Stimulated activated CD4-positive, alpha-beta T cell treated with anti-CD3 and anti-CD28 coated beads, Interleukin-12 subunit alpha, Interleukin-12 subunit beta, amount 100 ng/mL, for 4 hours (primary cell): ENCODE measurements around the gene MVK.

Source experiments
- DNase-seq: peaks from one replicate; pipeline ENCODE4 v3.0.0-alpha.2; 2020

MVK gene

DNA sequence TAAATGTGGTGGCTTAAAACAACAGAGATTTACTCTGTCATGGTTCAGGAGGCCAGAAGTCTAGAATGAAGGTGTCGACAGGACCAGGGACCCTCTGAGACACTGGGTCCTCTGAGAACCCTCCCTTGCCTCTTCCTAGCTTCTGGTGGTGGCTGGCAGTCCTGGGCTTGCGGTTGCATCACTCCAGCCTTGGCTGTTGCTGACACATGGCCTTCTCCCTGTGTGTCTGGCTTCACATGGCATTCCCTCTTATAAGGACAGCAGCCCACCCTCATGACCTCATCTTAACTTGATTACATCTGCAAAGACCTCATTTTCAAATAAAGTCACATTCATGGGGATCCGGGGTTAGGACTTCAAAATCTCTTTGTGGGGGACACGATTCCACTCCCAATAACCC lies 36.9 kb downstream of the MVK start:
- no peak for DNase-seq

DNA sequence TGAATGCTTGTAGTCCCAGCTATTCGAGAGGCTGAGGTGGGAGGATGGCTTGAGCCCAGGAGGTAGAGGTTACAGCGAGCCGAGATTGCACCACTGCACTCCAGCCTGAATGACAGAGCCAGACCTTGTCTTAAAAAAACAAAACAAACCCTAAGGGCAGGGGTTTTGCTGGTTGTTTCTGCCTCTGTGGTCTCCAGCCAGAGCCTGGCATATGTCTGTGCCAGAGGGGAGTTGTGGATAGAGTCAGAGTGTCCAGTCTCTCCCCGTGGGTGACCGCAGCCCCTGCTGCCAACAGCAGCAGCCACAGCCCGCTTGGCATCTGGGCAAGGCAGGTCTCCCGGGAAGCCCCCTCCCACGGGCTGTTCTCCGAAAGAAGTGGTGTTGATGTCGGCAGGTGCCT lies 37.6 kb downstream of the MVK start:
- no peak for DNase-seq

DNA sequence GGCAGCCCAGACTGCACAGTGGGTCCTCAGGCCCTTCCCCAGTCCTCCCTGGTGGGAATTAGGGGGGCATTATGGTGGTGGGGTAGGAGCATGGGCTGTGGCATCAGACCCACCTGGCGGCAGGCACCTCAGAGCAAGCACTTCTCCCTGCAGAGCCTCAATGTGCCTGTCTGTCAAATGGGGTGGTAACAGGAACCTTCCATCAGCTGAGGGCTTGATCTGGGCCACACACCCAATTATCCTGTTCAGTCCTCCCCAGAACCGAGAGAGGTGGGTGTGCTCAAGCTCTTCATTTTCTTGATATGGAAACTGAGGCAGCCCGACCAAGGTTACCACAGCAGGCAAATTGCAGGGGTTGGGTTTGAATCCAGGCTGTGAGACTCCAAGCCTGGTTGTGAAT lies 38.4 kb downstream of the MVK start:
- no peak for DNase-seq

- DNase-seq: no peak
Observed at GRCh38 chr12:109612975-109613502, 39.4 kb downstream of the MVK start.

DNA sequence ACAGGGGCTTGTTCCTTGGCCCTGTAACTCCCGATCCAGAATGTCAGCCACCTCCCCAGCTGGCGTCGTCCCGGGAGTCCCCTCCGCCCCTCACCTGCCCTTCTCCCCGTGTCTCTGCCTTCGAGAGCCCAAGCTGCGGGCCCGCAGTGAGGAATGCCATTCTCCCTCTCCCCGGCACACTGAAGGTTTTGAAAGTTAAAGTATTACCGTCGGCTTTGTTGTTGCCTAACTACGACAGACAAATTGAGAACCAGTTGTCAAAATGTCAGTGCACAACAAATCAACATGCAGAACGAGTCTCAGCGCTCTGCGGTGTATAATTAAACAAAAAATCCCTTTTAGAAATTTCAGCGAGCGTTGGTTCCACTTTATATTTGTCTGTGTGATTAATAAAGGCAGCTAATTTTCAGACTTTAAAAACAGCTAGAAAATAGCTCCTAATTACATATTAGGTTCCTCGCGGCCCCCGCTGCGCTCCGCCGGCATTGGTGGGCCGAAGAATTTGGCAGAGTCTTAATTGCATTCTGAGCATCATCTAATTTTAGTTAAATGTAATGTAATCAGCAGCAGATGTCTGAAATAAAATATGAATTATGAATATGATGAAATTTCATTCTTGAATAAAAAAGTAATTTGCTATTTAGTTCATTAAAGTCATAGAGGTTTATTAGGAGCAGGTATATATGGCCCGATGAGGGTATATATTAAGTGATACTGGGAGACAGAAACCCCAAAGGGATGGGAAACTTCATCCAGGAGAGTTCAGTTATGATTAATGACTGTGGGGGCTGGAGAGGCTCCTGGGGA lies 40.3 kb downstream of the MVK start:
- no peak for DNase-seq

DNA sequence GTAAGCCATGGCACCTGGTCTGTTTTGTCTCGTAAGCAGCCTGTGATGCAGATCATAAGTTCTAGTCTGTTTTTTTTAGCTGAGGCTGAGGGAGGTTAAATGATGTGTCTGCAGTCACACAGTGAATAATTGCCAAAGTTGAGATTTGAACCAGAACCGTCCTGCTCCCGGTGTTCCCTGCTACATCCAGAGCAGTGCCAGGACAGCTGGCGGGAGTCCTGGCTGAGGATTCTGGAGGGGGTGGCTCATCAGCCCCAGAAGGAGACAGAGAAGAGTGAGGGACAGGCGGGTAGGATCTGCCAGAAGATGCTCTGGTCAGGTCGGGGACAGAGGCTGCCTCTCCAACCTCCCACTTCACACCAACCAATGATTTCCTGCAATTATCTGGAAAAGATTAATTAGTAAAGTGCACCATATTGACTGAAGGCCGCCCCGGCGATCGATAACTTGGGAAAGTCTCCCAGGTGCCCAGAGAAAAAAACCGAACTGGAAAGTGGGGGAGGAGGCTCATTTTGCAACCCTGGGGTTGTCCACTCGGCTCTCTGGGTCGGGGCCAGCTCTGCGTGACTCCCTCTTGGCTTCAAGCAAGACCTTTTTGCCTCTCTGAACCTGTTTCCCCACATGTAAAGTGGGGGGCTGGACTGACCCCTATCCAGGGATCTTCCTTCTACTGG lies 42.1 kb downstream of the MVK start:
- DNase-seq: no peak

- no peak for DNase-seq
Observed at GRCh38 chr12:109617491-109617890, 43.9 kb downstream of the MVK start.

GRCh38 chr12:109618082-109618481 lies 44.5 kb downstream of the MVK start:
- DNase-seq: no peak

GRCh38 chr12:109619002-109619604 lies 45.5 kb downstream of the MVK start:
- DNase-seq: no peak

DNA sequence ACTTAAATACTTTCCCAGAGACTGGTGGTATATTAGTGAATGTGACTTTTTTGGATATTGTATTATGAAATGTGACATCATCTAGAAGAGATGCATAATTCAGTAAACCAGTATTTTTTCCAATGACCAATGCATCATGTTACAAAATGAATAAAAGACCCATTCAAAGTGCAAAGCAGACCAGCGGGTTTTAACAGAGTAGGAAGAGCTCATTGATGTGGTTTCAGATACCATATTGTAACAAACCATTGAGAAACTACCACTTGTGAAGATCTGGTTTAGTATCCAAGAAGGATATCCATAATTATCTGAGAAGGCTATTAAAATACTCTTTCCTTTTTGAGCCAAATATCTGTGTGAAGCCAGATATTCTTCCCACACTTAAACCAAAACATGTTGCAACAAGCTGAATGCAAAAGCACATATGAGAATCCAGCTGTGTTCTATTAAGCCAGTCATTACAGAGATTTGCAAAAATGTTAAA lies 47.7 kb downstream of the MVK start:
- no peak for DNase-seq

DNA sequence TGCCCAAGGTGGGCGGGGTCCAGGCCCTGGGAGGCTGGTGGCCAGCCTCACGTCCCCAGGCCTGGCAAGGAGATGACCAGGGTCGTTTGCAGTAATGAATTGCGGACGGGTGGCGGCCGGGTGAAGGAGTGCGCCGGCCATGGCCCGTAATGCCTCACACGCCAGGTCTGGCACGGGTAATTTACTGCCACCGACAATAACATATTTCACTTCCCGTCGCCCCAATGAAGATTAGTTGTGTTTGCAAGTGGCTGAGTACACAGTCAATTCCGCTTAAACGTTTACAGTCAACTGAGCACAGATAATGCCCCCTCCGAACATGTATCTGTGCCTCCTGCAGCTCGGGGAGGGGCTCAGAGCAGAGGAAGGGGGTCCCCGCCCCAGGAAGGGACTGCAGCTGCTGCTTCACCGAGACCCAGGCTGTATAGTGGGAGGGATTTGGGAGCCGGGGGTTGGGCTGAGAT lies 48.3 kb downstream of the MVK start:
- DNase-seq: no peak

DNA sequence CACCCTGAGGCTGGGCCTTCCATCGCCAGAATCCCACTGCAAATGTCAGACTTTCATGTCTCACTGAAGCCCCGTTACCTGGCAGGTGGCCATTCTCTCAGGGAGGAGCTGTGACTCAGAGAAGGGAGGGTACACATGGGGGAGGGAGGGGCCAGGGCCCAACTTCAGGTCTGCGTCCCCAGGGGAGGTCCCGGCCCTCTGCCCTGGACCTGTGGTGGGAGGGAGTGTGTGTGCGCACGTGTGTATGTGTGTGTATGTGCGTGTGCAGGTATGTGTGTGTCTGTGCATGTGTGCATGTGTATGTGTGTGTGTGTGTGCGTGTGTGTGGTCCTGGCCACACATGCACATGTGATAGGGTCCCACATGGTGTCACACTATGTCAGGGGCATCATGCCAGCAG lies 50.9 kb downstream of the MVK start:
- DNase-seq: no peak

DNA sequence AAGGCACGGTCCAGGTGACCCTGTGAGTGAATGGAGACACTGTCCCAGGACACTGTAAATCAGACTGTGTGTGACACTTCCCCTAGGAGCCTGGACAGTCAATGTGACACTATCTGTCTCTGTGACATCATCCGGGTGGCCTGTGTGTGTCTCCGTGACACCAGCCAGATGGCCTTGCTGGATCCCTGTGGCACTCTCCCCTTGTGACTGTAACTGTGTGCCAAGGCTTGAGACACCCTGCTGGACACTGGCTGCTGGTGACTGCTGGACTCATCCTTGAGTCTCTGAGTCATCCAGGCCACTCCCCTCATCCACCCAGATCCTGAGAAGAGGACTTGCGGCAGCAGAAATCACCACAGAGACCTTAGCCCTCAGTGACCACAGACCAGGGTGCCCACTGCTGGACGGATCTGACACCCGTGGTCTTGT lies 51.6 kb downstream of the MVK start:
- DNase-seq: no peak

- no peak for DNase-seq
Observed at GRCh38 chr12:109625749-109626377, 52.3 kb downstream of the MVK start.

DNA sequence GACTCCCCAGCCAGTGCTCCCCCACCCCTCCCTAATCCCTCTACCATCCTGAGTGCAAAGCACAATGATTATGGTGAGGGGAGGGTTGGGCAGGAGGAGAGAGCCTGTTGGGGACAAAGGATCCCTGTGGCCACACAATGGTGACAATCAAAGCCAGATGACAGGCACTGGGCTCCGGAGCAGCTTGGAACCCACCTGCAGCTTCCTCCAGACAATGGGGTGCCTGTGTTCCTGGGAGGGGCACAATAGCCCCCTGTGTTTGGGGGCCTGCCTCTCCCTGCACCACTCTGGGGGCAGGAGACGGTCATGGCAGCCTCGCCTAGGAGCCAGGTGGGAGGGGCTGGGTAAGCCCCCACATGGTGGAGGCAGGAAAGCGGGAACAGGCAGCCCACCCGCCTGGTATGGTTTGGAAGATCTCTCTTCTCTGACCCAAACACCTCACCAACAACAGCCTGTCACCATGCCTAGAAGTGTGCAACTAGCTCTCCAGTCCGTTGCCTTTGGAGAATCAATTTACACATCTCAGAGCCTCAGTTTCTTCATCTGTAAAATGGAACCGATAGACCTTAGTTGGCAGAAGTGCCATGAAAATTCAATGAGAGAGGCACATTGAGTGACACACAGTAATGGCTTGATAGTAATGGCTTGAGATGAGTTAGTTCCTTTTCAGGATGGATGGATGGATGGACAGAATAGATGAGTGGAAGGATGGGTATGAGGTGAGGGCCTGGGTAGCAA lies 53.0 kb downstream of the MVK start:
- DNase-seq: no peak

DNA sequence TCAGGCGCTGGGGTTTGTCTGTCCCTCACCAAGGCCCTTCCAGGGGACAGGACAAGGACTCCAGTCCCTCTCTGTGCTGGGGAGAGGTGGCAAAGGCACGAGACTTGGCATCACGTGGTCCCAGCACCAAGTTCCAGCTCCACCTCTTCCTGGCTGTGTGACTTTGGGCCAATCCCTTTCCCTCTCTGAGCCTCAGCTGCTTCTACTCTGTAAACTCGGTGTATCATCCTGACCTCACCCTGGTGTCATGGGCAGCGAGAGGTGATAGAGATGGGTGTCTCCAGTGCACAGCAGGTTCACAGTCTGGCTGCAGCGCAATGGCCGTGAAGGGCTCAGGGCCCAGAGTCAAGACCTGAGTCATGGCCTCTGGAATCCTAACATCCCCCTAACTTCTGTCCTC lies 54.0 kb downstream of the MVK start:
- DNase-seq: no peak

DNA sequence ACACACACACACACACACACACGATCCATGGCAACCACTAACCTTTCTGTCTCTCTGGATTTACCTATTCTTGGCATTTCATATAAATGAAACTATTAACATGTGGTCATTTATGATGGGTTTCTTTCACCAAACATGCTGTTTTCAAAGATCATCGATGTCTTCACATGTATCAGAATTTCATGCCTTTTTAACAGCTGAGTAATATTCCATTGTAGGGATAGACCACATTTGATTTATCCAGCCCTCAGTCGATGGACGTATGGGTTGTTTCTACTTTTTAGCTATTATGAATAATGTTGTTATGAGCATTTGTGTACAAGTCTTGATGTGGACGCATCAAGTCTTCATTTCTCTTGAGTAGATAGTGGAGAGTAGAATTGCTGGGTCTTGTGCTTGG lies 56.5 kb downstream of the MVK start:
- no peak for DNase-seq

DNA sequence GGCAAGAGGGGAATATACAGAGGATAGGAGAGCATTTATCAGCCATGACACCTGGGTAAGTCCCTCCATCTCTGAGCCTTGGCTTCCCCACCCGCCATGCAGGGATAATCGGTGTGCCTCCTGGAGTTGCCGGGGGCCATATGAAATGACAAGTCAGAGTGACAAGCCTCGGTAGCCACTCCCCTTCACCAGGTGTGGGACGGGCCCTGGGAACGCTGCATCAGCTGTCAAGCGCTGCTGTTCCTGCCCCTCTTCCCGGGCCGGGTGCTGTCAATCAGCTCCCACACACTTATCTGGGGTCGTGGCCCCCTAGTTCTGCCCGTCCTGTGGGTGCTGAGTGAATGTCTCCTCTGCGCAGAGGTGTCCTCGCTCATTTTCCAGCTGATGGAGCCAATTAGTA lies 57.2 kb downstream of the MVK start:
- no peak for DNase-seq

DNA sequence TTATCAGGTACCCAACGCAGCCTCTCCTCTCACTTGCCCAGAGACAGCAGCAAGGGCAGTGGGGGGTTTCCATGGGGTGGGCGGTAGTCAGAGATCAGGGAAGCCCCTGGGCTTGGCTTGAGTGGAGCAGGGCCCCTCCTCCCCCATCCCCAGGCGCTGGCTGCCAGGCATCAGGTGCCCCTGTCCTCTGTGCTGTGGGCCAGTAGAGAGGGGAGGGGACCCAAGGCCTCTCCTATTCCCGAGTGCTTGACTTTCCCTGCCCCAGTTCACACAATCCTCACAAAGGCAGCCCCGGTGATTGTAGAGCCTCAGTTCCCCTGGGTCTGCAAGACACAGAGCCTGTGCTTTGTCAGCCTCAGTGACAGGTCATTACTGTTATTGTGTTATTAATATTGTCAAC lies 57.7 kb downstream of the MVK start:
- DNase-seq: no peak

- no peak for DNase-seq
Observed at GRCh38 chr12:109631751-109632150, 58.2 kb downstream of the MVK start.

DNA sequence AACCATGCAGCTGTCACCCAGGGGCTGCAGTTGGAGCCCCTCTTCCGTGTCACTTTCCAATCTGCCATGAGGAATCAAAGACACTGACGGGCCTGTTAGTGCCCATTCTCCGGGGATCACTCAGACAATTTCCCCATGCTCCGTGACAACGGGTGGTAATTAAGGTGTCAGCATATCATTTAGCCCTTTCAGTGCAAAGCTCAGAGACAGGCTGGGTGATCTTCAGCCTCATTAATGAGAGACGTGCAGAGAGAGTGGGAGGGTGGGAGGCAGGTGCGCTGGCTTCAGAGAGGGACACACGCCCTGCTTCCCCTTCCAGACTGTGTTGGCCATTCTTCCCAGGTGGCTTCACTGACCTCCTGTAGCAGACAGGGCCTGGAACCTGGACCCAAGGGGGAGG lies 58.7 kb downstream of the MVK start:
- DNase-seq: no peak

- DNase-seq: no peak
Observed at GRCh38 chr12:109635717-109636116, 62.1 kb downstream of the MVK start.

GRCh38 chr12:109637348-109637747 lies 63.8 kb downstream of the MVK start:
- no peak for DNase-seq
